ENCODE data around the gene NCF2. TPM values are rescaled to one million over a fixed set of nuclear protein-coding genes. Genes with fewer than 3 reads are reported as not detected.

The NCF2 gene
- total and polyA plus RNA-seq, 2 donors (not counting 1 experiment from before 2014, with no cell fraction given), result 0.43 to 2.6 TPM

- TF ChIP-seq CTCF (conservative IDR thresholded peaks at IDR 0.05 in 1 of 2, IDR thresholded peaks at IDR 0.05 in 1 of 2; ENCODE audit: low read depth in 1 of 2, low read length in 2 of 2) (no peak), EZH2 (IDR thresholded peaks at IDR 0.05; ENCODE audit: low read length, missing control alignments) (no peak)
- H3K36me3 ChIP-seq (ENCODE audit: control insufficient read depth, insufficient read depth, low read length), result no peaks in the 10 kb centered on the region
- peaks cover 8% of the 10 kb centered on the region for H3K4me1 ChIP-seq (ENCODE audit: control insufficient read depth, extremely low read depth, insufficient read depth, low read length)
- no peaks in the 10 kb centered on the region for H3K27me3 ChIP-seq (ENCODE audit: control insufficient read depth, insufficient read depth, low read length)
- H3K27ac ChIP-seq (ENCODE audit: insufficient read depth, low read length), result no peak overlapping the region
- H3K9ac ChIP-seq (ENCODE audit: insufficient read depth, low read length), result no peak overlapping the region
- H3K79me2 ChIP-seq (ENCODE audit: control insufficient read depth, insufficient read depth, low read length), result no peaks in the 10 kb centered on the region
- no peak overlapping the region for H2AFZ ChIP-seq (ENCODE audit: low read length)
- no peak overlapping the region for H3K4me3 ChIP-seq (replicated peaks in 1 of 4; ENCODE audit: control extremely low read depth in 1 of 4, insufficient read depth in 1 of 4, low read depth in 3 of 4, low read length in 4 of 4)
- H4K20me1 ChIP-seq (ENCODE audit: control insufficient read depth, extremely low read depth, insufficient read depth, low read length), result no peaks in the 10 kb centered on the region
- no peaks in the 10 kb centered on the region for H3K9me3 ChIP-seq (ENCODE audit: control insufficient read depth, insufficient read depth, low read depth, low read length)
- H3K4me2 ChIP-seq (ENCODE audit: extremely low read depth, insufficient read depth, low read length), result no peak overlapping the region
- DNase-seq (ENCODE audit: low read depth in 2 of 2), result no peak
Measured at GRCh38 chr1:183569801-183570200, 20.5 kb downstream of the NCF2 start.

GRCh38 chr1:183569141-183569540 is 21.1 kb downstream of the NCF2 start:
- Histone ChIP-seq H3K9ac (ENCODE audit: insufficient read depth, low read length) (no peak overlapping the region), H3K4me2 (ENCODE audit: extremely low read depth, insufficient read depth, low read length) (no peak overlapping the region), H3K27me3 (ENCODE audit: control insufficient read depth, insufficient read depth, low read length) (no peaks in the 10 kb centered on the region)

More at GRCh38 chr1:183569141-183569540, 21.1 kb downstream of the NCF2 start:
- TF ChIP-seq EZH2 (IDR thresholded peaks at IDR 0.05; ENCODE audit: low read length, missing control alignments) (no peak), CTCF (conservative IDR thresholded peaks at IDR 0.05 in 1 of 2, IDR thresholded peaks at IDR 0.05 in 1 of 2; ENCODE audit: low read depth in 1 of 2, low read length in 2 of 2) (no peak)
- no peaks in the 10 kb centered on the region for H3K36me3 ChIP-seq (ENCODE audit: control insufficient read depth, insufficient read depth, low read length)
- H4K20me1 ChIP-seq (ENCODE audit: control insufficient read depth, extremely low read depth, insufficient read depth, low read length), result no peaks in the 10 kb centered on the region
- H3K4me1 ChIP-seq (ENCODE audit: control insufficient read depth, extremely low read depth, insufficient read depth, low read length), result peaks cover 8% of the 10 kb centered on the region
- no peaks in the 10 kb centered on the region for H3K79me2 ChIP-seq (ENCODE audit: control insufficient read depth, insufficient read depth, low read length)
- DNase-seq (ENCODE audit: low read depth in 2 of 2), result peak in 1 of 2 donors; percentile 75
- no peaks in the 10 kb centered on the region for H3K9me3 ChIP-seq (ENCODE audit: control insufficient read depth, insufficient read depth, low read depth, low read length)
- no peak overlapping the region for H2AFZ ChIP-seq (ENCODE audit: low read length)
- H3K4me3 ChIP-seq (replicated peaks in 1 of 4; ENCODE audit: control extremely low read depth in 1 of 4, insufficient read depth in 1 of 4, low read depth in 3 of 4, low read length in 4 of 4), result no peak overlapping the region
- H3K27ac ChIP-seq (ENCODE audit: insufficient read depth, low read length), result no peak overlapping the region

Data from fibroblast of lung (primary cell).